ENCODE measurements around the gene SP140. TPM values are rescaled to one million over a fixed set of nuclear protein-coding genes. Genes with fewer than 3 reads are reported as not detected.

SP140 gene
- polyA plus RNA-seq, 2 of the 4 experiments (the other 2 are of a cell fraction) = 0.10 TPM; not detected in 1

DNA sequence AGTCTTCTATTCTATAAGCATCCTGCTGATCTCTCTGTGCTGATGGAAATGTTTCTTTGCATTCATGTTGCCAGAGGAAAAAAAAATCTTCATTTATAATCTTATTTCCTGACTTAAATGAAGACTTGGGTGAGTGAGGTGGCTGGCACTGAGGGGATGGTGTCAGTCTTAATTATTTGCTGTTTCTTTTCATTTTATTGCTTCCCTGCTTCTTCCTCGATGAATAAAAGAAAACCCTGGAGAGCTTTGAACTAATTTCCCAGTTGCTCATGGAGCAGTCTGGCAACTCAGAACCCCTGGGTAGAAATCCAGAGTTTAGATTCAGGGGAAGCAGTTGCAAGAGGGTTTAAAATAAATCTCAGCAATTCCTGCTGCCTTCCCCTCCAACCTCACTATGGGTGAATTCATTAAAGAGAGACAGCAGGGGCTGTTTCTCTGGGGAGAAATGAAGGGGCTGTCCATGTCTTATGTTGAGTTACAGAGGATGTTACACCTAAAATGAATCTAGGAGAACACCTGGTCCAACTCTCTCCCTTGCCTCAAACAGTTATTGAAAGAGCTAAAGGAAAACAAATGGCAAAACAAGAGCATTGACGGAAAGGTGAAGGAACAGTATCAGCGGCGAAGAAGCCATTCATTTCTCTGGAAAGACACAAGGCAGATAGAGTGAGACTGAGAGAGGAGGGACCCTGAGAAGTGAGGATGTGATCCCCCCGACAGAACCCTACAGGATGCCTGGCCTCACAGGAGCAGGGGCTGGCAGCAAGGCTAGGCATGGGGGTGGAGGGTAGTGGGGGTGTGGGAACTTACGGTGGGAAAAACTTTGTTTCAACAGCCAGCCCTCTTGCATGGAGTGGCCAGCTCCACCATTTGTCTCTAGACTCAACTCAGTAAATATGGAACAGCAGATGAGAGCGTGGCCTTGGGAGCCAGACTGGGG is 46.7 kb upstream of the SP140 start:
- no peak for DNase-seq (ENCODE audit: low read depth in 1 of 2, low spot score in 1 of 2)
- H3K27ac ChIP-seq = no peak overlapping the region
- H3K9me3 ChIP-seq = no peaks in the 10 kb centered on the region
- no peak for ATAC-seq
- FAIRE-seq = no peak
- WGBS (ENCODE audit: missing lambda C conversion rate) = 71% methylated on average over 6 of the region's 7 CpGs
- ChIA-PET CTCF (interaction anchor here (0.6 kb wide), 1 partner anchor 19 kb away, joined by 3 read pairs; no protein-coding TSS in a partner anchor), POLR2A (no interaction called here)
- H3K4me2 ChIP-seq = no peak overlapping the region
- no peaks in the 10 kb centered on the region for H3K4me1 ChIP-seq
- TF ChIP-seq PHF8 (IDR thresholded peaks at IDR 0.05; ENCODE audit: borderline replicate concordance, low read depth) (no peak), CBX2 (IDR thresholded peaks at IDR 0.05; ENCODE audit: borderline replicate concordance, low read depth) (no peak), RAD21 (conservative IDR thresholded peaks at IDR 0.05 in 1 of 2, IDR thresholded peaks at IDR 0.05 in 1 of 2) (no peak), HOXA7 (CRISPR knock-in tag; IDR thresholded peaks at IDR 0.05) (no peak), SREBF2 (IDR thresholded peaks at IDR 0.05) (no peak), ZFP36 (IDR thresholded peaks at IDR 0.05; ENCODE audit: borderline replicate concordance, partially characterized antibody) (no peak), EP300 (IDR thresholded peaks at IDR 0.05) (no peak), TP53 (CRISPR knock-in tag; IDR thresholded peaks at IDR 0.05) (no peak), BHLHE40 (IDR thresholded peaks at IDR 0.05; ENCODE audit: low read depth, low read length) (no peak), HDAC2 (IDR thresholded peaks at IDR 0.05) (no peak), EHF (CRISPR knock-in tag; IDR thresholded peaks at IDR 0.05) (no peak)
- H3K4me3 ChIP-seq = no peak overlapping the region

DNA sequence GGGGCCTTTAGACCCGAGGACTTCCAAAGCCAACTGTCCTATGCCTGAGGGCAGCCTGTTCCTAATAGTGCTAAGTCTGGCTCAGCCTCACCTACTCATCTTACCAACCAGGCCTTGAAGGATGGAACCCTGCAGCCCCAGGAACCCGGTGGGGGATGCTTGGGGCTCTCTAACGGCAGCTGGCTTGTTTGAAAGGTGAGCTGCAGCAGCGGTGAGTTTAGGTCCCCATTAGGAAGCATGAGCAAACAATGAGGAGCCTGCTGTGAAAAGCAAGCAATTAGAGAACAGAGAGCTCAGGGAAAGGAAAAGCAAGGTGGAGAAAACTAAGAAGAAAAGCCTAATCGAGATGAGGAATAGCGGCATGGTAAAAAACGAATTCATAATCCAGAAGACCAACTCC is 45.6 kb upstream of the SP140 start:
- WGBS (ENCODE audit: missing lambda C conversion rate) = 59% methylated on average over 7 of the region's 7 CpGs
- DNase-seq (ENCODE audit: low read depth in 1 of 2, low spot score in 1 of 2) (no peak), ATAC-seq (no peak), FAIRE-seq (no peak)
- Histone ChIP-seq H3K27ac (no peak overlapping the region), H3K4me1 (no peaks in the 10 kb centered on the region), H3K9me3 (no peaks in the 10 kb centered on the region), H3K4me3 (no peak overlapping the region), H3K4me2 (no peak overlapping the region)
- ChIA-PET CTCF (no interaction called here), POLR2A (no interaction called here)
- no peak for TF ChIP-seq FOXS1 (CRISPR knock-in tag; IDR thresholded peaks at IDR 0.05)
- no peak for TF ChIP-seq MAZ (IDR thresholded peaks at IDR 0.05; ENCODE audit: borderline replicate concordance, low read depth, low read length)
- no peak for TF ChIP-seq FOSB (CRISPR knock-in tag; IDR thresholded peaks at IDR 0.05)
- no peak for TF ChIP-seq BHLHE40 (IDR thresholded peaks at IDR 0.05; ENCODE audit: low read depth, low read length)
- no peak for TF ChIP-seq POLR2A (IDR thresholded peaks at IDR 0.05; ENCODE audit: low read length)
- no peak for TF ChIP-seq HMGXB4 (CRISPR knock-in tag; IDR thresholded peaks at IDR 0.05; ENCODE audit: borderline replicate concordance)
- TF ChIP-seq POLR2AphosphoS2 (conservative IDR thresholded peaks at IDR 0.05; ENCODE audit: low read length) = no peak
- no peak for TF ChIP-seq EHF (CRISPR knock-in tag; IDR thresholded peaks at IDR 0.05)
- TF ChIP-seq EP300 (IDR thresholded peaks at IDR 0.05) = no peak
- no peak for TF ChIP-seq RCOR1 (IDR thresholded peaks at IDR 0.05; ENCODE audit: low read depth, low read length)
- TF ChIP-seq, protein P1, sequence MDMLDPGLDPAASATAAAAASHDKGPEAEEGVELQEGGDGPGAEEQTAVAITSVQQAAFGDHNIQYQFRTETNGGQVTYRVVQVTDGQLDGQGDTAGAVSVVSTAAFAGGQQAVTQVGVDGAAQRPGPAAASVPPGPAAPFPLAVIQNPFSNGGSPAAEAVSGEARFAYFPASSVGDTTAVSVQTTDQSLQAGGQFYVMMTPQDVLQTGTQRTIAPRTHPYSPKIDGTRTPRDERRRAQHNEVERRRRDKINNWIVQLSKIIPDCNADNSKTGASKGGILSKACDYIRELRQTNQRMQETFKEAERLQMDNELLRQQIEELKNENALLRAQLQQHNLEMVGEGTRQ (IDR thresholded peaks at IDR 0.05) = no peak
- no peak for TF ChIP-seq PHF8 (IDR thresholded peaks at IDR 0.05; ENCODE audit: borderline replicate concordance, low read depth)
- no peak for TF ChIP-seq HOXB5 (CRISPR knock-in tag; IDR thresholded peaks at IDR 0.05)
- no peak for TF ChIP-seq MYC (IDR thresholded peaks at IDR 0.05; ENCODE audit: borderline replicate concordance, low read length)
- TF ChIP-seq HES2 (IDR thresholded peaks at IDR 0.05) = no peak
- TF ChIP-seq SREBF2 (IDR thresholded peaks at IDR 0.05) = no peak

All from A549 (cell line).